H9 (cell line): ENCODE results near the gene EFCAB6. TPM values are rescaled to one million over a fixed set of nuclear protein-coding genes. Genes with fewer than 3 reads are reported as not detected.

Experiments used
- DNase-seq: peaks from one replicate; pipeline ENCODE4 v3.0.0-alpha.2; 2017
- H2AFZ ChIP-seq: one replicate; pipeline ENCODE4 v1.6.1; 2013; ENCODE audit warnings: mild to moderate bottlenecking, low read length, control low read depth, moderate library complexity
- H2AK5ac ChIP-seq: 2 replicates; pipeline ENCODE4 v1.6.1; 2013; ENCODE audit warnings: low read length, control low read depth, mixed read lengths; ENCODE audit not compliant: insufficient read length
- H2BK120ac ChIP-seq: one replicate; pipeline ENCODE4 v1.6.1; 2013; ENCODE audit warnings: low read depth, mild to moderate bottlenecking, low read length, control low read depth, inconsistent platforms; ENCODE audit not compliant: poor library complexity, severe bottlenecking
- H2BK12ac ChIP-seq: 2 replicates; pipeline ENCODE4 v1.6.1; 2013; ENCODE audit warnings: low read length, control low read depth, mixed read lengths, low read depth; ENCODE audit not compliant: insufficient read length
- H2BK15ac ChIP-seq: 2 replicates; pipeline ENCODE4 v1.6.1; 2013; ENCODE audit warnings: low read depth, low read length, control low read depth
- H2BK20ac ChIP-seq: one replicate; pipeline ENCODE4 v1.6.1; 2013; ENCODE audit warnings: low read depth, mild to moderate bottlenecking, low read length, control low read depth, inconsistent platforms; ENCODE audit not compliant: poor library complexity, severe bottlenecking
- H2BK5ac ChIP-seq: 2 replicates; pipeline ENCODE4 v1.6.1; 2013; ENCODE audit warnings: low read length, control low read depth, mixed read lengths; ENCODE audit not compliant: insufficient read length
- H3K14ac ChIP-seq: 2 replicates; pipeline ENCODE4 v1.6.1; 2013; ENCODE audit warnings: low read length, control low read depth; ENCODE audit not compliant: insufficient read depth
- H3K18ac ChIP-seq: 2 replicates; pipeline ENCODE4 v1.6.1; 2013; ENCODE audit warnings: low read depth, mild to moderate bottlenecking, mixed read lengths, low read length, control low read depth; ENCODE audit not compliant: insufficient read length
- H3K23ac ChIP-seq: 2 replicates; pipeline ENCODE4 v1.6.1; 2013; ENCODE audit warnings: low read length, control low read depth, mixed read lengths, low read depth; ENCODE audit not compliant: insufficient read length
- H3K23me2 ChIP-seq: 2 replicates; pipeline ENCODE4 v1.6.1; 2013; ENCODE audit warnings: low read depth, mild to moderate bottlenecking, mixed read lengths, low read length, control low read depth; ENCODE audit not compliant: insufficient read length, poor library complexity, severe bottlenecking
- H3K27ac ChIP-seq: 2 replicates; pipeline ENCODE4 v1.5.1; 2013; ENCODE audit warnings: low read length, control low read depth, mixed read lengths, low read depth; ENCODE audit not compliant: insufficient read length
- H3K27me3 ChIP-seq: 2 replicates; pipeline ENCODE4 v1.6.1; 2013; ENCODE audit warnings: low read length, control low read depth, inconsistent platforms; ENCODE audit not compliant: insufficient read depth
- H3K4ac ChIP-seq: 2 replicates; pipeline ENCODE4 v1.6.1; 2013; ENCODE audit warnings: low read depth, mild to moderate bottlenecking, control low read depth, inconsistent platforms, low read length, moderate library complexity
- H3K4me1 ChIP-seq: 2 replicates; pipeline ENCODE4 v1.6.1; 2013; ENCODE audit warnings: low read length, control low read depth, inconsistent platforms; ENCODE audit not compliant: insufficient read depth
- H3K4me2 ChIP-seq: 2 replicates; pipeline ENCODE4 v1.6.1; 2013; ENCODE audit warnings: low read length, control low read depth, mixed read lengths; ENCODE audit not compliant: insufficient read length, insufficient read depth
- H3K56ac ChIP-seq: 2 replicates; pipeline ENCODE4 v1.6.1; 2013; ENCODE audit warnings: low read depth, mild to moderate bottlenecking, mixed read lengths, low read length, control low read depth; ENCODE audit not compliant: insufficient read length
- H3K79me1 ChIP-seq: 2 replicates; pipeline ENCODE4 v1.6.1; 2013; ENCODE audit warnings: low read depth, mild to moderate bottlenecking, moderate library complexity, low read length, control low read depth, inconsistent platforms; ENCODE audit not compliant: insufficient read depth, poor library complexity, severe bottlenecking
- H3K79me2 ChIP-seq: 2 replicates; pipeline ENCODE4 v1.6.1; 2013; ENCODE audit warnings: low read length, control low read depth, inconsistent platforms; ENCODE audit not compliant: insufficient read depth
- H3K9ac ChIP-seq: 2 replicates; pipeline ENCODE4 v1.6.1; 2013; ENCODE audit warnings: low read length, control low read depth, mixed read lengths; ENCODE audit not compliant: insufficient read length; ENCODE audit errors: extremely low read depth
- H3K9me3 ChIP-seq: one replicate; pipeline ENCODE4 v1.6.1; 2013; ENCODE audit warnings: low read depth, low read length, inconsistent platforms; ENCODE audit not compliant: control insufficient read depth
- H3T11ph ChIP-seq: one replicate; pipeline ENCODE4 v1.6.1; 2013; ENCODE audit warnings: mild to moderate bottlenecking, low read length, control low read depth, inconsistent platforms
- H4K20me1 ChIP-seq: one replicate; pipeline ENCODE4 v1.6.1; 2013; ENCODE audit not compliant: control insufficient read depth, insufficient read length, insufficient read depth
- H4K5ac ChIP-seq: 2 replicates; pipeline ENCODE4 v1.6.1; 2013; ENCODE audit warnings: low read depth, mild to moderate bottlenecking, mixed read lengths, low read length, control low read depth; ENCODE audit not compliant: insufficient read length
- H4K8ac ChIP-seq: replicated peaks from 2 replicates; pipeline ENCODE4 v1.6.1; 2013; ENCODE audit warnings: low read length, control low read depth, mixed read lengths, low read depth; ENCODE audit not compliant: insufficient read length
- H4K91ac ChIP-seq: 2 replicates; pipeline ENCODE4 v1.6.1; 2013; ENCODE audit warnings: low read depth, mild to moderate bottlenecking, moderate library complexity, mixed read lengths, low read length, control low read depth; ENCODE audit not compliant: insufficient read length
- H3K27ac Mint-ChIP-seq, 3 experiments: 2 replicates in 2 of 3; 3 replicates in 1 of 3; pipeline ENCODE4 v1.8.0; 2020 to 2021; ENCODE audit warnings: mixed read lengths in 3 of 3, mild to moderate bottlenecking in 1 of 3, moderate library complexity in 1 of 3
- H3K27me3 Mint-ChIP-seq: 2 replicates; pipeline ENCODE4 v1.8.0; 2021; ENCODE audit warnings: low read depth, mild to moderate bottlenecking, moderate library complexity, mixed read lengths
- H3K36me3 Mint-ChIP-seq, 3 experiments: 2 replicates in 2 of 3; 3 replicates in 1 of 3; pipeline ENCODE4 v1.8.0; 2020 to 2021; ENCODE audit warnings: low read depth in 3 of 3, mixed read lengths in 3 of 3; ENCODE audit not compliant: insufficient read depth in 1 of 3
- H3K4me1 Mint-ChIP-seq, 2 experiments: 2 replicates each; pipeline ENCODE4 v1.8.0; 2020; ENCODE audit warnings: mixed read lengths in 2 of 2
- H3K4me3 Mint-ChIP-seq, 2 experiments: 2 replicates in 1 of 2; 3 replicates in 1 of 2; pipeline ENCODE4 v1.8.0; 2020 to 2021; ENCODE audit warnings: mild to moderate bottlenecking in 2 of 2, mixed read lengths in 2 of 2, moderate library complexity in 1 of 2
- H3K9me3 Mint-ChIP-seq, 2 experiments: 2 replicates in 1 of 2; 3 replicates in 1 of 2; pipeline ENCODE4 v1.8.0; 2020; ENCODE audit warnings: mild to moderate bottlenecking in 2 of 2, mixed read lengths in 2 of 2, moderate library complexity in 1 of 2
- CTCF ChIP-seq: fragments of 200-600 bp; sonication (generic); conservative IDR thresholded peaks from 3 replicates; pipeline ENCODE4 v1.8.0; 2021; ENCODE audit warnings: antibody characterized with exemption, mild to moderate bottlenecking
- WGBS: extraction: QIAGEN DNeasy Blood & Tissue Kit; methylation state at CpG from one replicate; pipeline ENCODE4 v1.1.7; 2013; ENCODE audit warnings: missing lambda C conversion rate, low lambda C conversion rate, mixed read lengths; ENCODE audit not compliant: insufficient read length; ENCODE audit errors: extremely low coverage; 5-methylcytosine and 5-hydroxymethylcytosine counted together
- total RNA-seq: library from RNA; stranded (reverse); gene quantifications from 2 replicates; pipeline ENCODE4 v1.2.1, GENCODE V29; 2021

EFCAB6 gene
- total RNA-seq, 1 experiment from 2014 or later = 0.31 TPM

- H4K5ac ChIP-seq = no peak overlapping the region
- H3K4me3 Mint-ChIP-seq = no peak overlapping the region
- no peak overlapping the region for H4K91ac ChIP-seq
- no peak overlapping the region for H2BK20ac ChIP-seq
- H3K79me1 ChIP-seq = no peaks in the 10 kb centered on the region
- no peak overlapping the region for H3K4ac ChIP-seq
- no peaks in the 10 kb centered on the region for H4K20me1 ChIP-seq
- no peaks in the 10 kb centered on the region; a peak in 2 of 5 replicates for H3K9me3 Mint-ChIP-seq
- H3T11ph ChIP-seq = no peak overlapping the region
- no peak for DNase-seq
- no peak overlapping the region for H3K4me2 ChIP-seq
- no peak overlapping the region for H2BK5ac ChIP-seq
- peaks cover 6% of the 10 kb centered on the region for H3K27me3 Mint-ChIP-seq
- no peak overlapping the region for H3K27ac Mint-ChIP-seq
- H2BK12ac ChIP-seq = no peak overlapping the region
- no peak overlapping the region for H2BK120ac ChIP-seq
- H2AK5ac ChIP-seq = no peak overlapping the region
- H3K36me3 Mint-ChIP-seq = no peaks in the 10 kb centered on the region
- no peak overlapping the region for H3K14ac ChIP-seq
- H3K27me3 ChIP-seq = no peaks in the 10 kb centered on the region
- no peak overlapping the region for H4K8ac ChIP-seq
- H3K23me2 ChIP-seq = no peaks in the 10 kb centered on the region
- no peak overlapping the region for H3K56ac ChIP-seq
- peaks cover 2% of the 10 kb centered on the region; the same call in 1 of the 2 replicates for H3K4me1 ChIP-seq
- H3K9ac ChIP-seq = no peak overlapping the region
- no peak overlapping the region for H2BK15ac ChIP-seq
- H3K23ac ChIP-seq = no peak overlapping the region
- H3K27ac ChIP-seq = no peak overlapping the region
- no peak overlapping the region for H2AFZ ChIP-seq
- H3K79me2 ChIP-seq = no peaks in the 10 kb centered on the region
- peaks cover 16 to 22% of the 10 kb centered on the region in 2 experiments for H3K4me1 Mint-ChIP-seq
- WGBS = no CpG with 5 or more reads among the region's 4 CpGs
- no peak for TF ChIP-seq CTCF
- H3K18ac ChIP-seq = no peak overlapping the region
- no peaks in the 10 kb centered on the region for H3K9me3 ChIP-seq
Observed at GRCh38 chr22:43571181-43571580, 240.9 kb downstream of the EFCAB6 start.
